ENCODE results near the gene ELF1. TPM values are rescaled to one million over a fixed set of nuclear protein-coding genes. Genes with fewer than 3 reads are reported as not detected.

ELF1 gene
- total RNA-seq, 1 donor from 2014 or later, result 136 TPM

- no peaks in the 10 kb centered on the region for H3K27me3 Mint-ChIP-seq
- peak overlapping the region; percentile 38 for H3K4me3 Mint-ChIP-seq
- TF ChIP-seq, protein P1, sequence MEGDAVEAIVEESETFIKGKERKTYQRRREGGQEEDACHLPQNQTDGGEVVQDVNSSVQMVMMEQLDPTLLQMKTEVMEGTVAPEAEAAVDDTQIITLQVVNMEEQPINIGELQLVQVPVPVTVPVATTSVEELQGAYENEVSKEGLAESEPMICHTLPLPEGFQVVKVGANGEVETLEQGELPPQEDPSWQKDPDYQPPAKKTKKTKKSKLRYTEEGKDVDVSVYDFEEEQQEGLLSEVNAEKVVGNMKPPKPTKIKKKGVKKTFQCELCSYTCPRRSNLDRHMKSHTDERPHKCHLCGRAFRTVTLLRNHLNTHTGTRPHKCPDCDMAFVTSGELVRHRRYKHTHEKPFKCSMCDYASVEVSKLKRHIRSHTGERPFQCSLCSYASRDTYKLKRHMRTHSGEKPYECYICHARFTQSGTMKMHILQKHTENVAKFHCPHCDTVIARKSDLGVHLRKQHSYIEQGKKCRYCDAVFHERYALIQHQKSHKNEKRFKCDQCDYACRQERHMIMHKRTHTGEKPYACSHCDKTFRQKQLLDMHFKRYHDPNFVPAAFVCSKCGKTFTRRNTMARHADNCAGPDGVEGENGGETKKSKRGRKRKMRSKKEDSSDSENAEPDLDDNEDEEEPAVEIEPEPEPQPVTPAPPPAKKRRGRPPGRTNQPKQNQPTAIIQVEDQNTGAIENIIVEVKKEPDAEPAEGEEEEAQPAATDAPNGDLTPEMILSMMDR (IDR thresholded peaks at IDR 0.05), result no peak
- ATAC-seq (ENCODE audit: low read depth), result no peak
- H3K27ac Mint-ChIP-seq, result peak overlapping the region; percentile 56
- intact Hi-C loops (cut with micrococcal nuclease), result loop anchor here (10.0 kb wide), 2 partner anchors 347 to 1263 kb away; partner anchors contain the start of genes AKAP11 and FOXO1
- H3K4me1 Mint-ChIP-seq, result peaks cover 75% of the 10 kb centered on the region
- POLR2A ChIA-PET, result interaction anchor here (0.6 to 2.1 kb wide), 7 partner anchors 8 to 324 kb away, joined by 3 to 17 read pairs (median 4); no protein-coding TSS in a partner anchor
- CTCF ChIA-PET, result interaction anchor here (0.9 to 1.4 kb wide), 4 partner anchors 36 to 43 kb away, joined by 3 read pairs; no protein-coding TSS in a partner anchor
- H3K36me3 Mint-ChIP-seq (ENCODE audit: low read depth), result peaks cover 49% of the 10 kb centered on the region
- DNase-seq, result no peak
- no peaks in the 10 kb centered on the region for H3K9me3 Mint-ChIP-seq
Measured at GRCh38 chr13:41011382-41011956, 7.6 kb downstream of the ELF1 start.

DNA sequence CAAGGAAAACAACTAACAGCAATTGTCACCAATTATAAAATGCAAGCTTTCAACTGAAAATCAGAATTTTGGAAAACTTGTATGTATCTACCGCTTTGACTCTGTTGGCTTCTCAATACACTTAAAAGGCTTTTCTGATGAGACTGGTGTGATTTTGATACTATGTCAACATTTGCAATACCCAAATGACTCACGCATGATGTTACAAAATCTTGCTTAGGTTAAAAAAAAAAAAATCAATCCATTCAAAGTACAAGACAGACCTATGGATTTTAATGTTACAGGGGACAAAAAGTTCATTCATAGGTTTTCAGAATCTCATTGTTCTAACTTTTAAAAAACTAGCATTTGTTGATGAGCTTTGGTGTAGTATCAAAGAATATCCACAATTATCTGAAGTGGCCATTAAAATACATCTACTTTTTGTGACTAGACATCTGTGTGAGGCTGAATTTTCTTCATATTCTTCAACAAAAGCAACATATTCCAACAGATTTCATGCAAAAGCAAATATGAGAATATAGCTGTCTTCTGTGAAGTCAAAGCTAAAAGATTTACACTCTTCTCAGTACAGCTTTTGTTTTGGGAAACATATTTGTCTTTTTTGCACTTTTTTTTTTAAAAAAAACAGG is 10.7 kb downstream of the ELF1 start:
- Mint-ChIP-seq H3K4me1 (peaks cover 75% of the 10 kb centered on the region), H3K27ac (peak overlapping the region; percentile 74), H3K27me3 (no peaks in the 10 kb centered on the region), H3K4me3 (peak overlapping the region; percentile 29), H3K9me3 (no peaks in the 10 kb centered on the region), H3K36me3 (ENCODE audit: low read depth) (peaks cover 51% of the 10 kb centered on the region)
- intact Hi-C loops (cut with micrococcal nuclease), result no loop called here
- ChIA-PET CTCF (interaction anchor here (0.8 to 1.5 kb wide), 3 partner anchors 34 to 46 kb away, joined by 3 read pairs; no protein-coding TSS in a partner anchor), POLR2A (interaction anchor here (0.7 to 5.4 kb wide), 4 partner anchors 9 to 52 kb away, joined by 3 to 59 read pairs (median 4); partner anchors contain the start of gene ELF1)
- DNase-seq (no peak), ATAC-seq (ENCODE audit: low read depth) (no peak)
- TF ChIP-seq, protein P1 (IDR thresholded peaks at IDR 0.05), result no peak

GRCh38 chr13:41007744-41008128 is 11.4 kb downstream of the ELF1 start:
- DNase-seq (no peak), ATAC-seq (ENCODE audit: low read depth) (no peak)
- TF ChIP-seq, protein P1 (IDR thresholded peaks at IDR 0.05), result no peak
- Mint-ChIP-seq H3K9me3 (no peaks in the 10 kb centered on the region), H3K4me3 (peak overlapping the region; percentile 28), H3K4me1 (peaks cover 74% of the 10 kb centered on the region), H3K27ac (peak overlapping the region; percentile 74), H3K36me3 (ENCODE audit: low read depth) (peaks cover 46% of the 10 kb centered on the region), H3K27me3 (no peaks in the 10 kb centered on the region)
- ChIA-PET CTCF (interaction anchor here (0.8 to 1.5 kb wide), 2 partner anchors 33 to 47 kb away, joined by 3 read pairs; no protein-coding TSS in a partner anchor), POLR2A (interaction anchor here (0.7 to 5.4 kb wide), 2 partner anchors 9 to 15 kb away, joined by 3 to 59 read pairs; partner anchors contain the start of gene ELF1)
- intact Hi-C loops (cut with micrococcal nuclease), result loop anchor here (1.0 kb wide), 2 partner anchors 10 to 11 kb away; no protein-coding TSS in a partner anchor

GRCh38 chr13:41006978-41007743 is 12.0 kb downstream of the ELF1 start:
- Mint-ChIP-seq H3K27ac (peak overlapping the region; percentile 81), H3K27me3 (no peaks in the 10 kb centered on the region), H3K36me3 (ENCODE audit: low read depth) (peaks cover 43% of the 10 kb centered on the region), H3K4me1 (peaks cover 77% of the 10 kb centered on the region), H3K9me3 (no peaks in the 10 kb centered on the region), H3K4me3 (peak overlapping the region; percentile 57)
- POLR2A ChIA-PET, result interaction anchor here (0.5 to 5.4 kb wide), 3 partner anchors 10 to 46 kb away, joined by 3 to 59 read pairs (median 5); partner anchors contain the start of gene ELF1
- ATAC-seq (ENCODE audit: low read depth) (peak; percentile 70), DNase-seq (no peak)
- CTCF ChIA-PET, result interaction anchor here (0.8 to 1.5 kb wide), 2 partner anchors 33 to 47 kb away, joined by 3 read pairs; no protein-coding TSS in a partner anchor
- TF ChIP-seq, protein P1 (IDR thresholded peaks at IDR 0.05), result no peak
- intact Hi-C loops (cut with micrococcal nuclease), result loop anchor here (1.0 kb wide), 2 partner anchors 10 to 11 kb away; no protein-coding TSS in a partner anchor

Measured in activated B cell treated with CpG ODN at 0.5 μM for 24 hours (primary cell).